GM23248 (cell line): Measurements from ENCODE around the gene ACTA2. TPM values are rescaled to one million over a fixed set of nuclear protein-coding genes. Genes with fewer than 3 reads are reported as not detected.

Experiments used
- DNase-seq: peaks from one replicate; pipeline ENCODE4 v3.0.0-alpha.2; 2015
- H2AFZ ChIP-seq: fragments of 200-600 bp; sonication (generic); 2 replicates; pipeline ENCODE4 v1.6.1; 2016; ENCODE audit warnings: antibody characterized with exemption
- H3F3A ChIP-seq: fragments of 200-600 bp; sonication (generic); 2 replicates; pipeline ENCODE4 v1.6.1; 2016; ENCODE audit warnings: mild to moderate bottlenecking, antibody characterized with exemption, mixed run types; ENCODE audit not compliant: insufficient read depth
- H3K27ac ChIP-seq: fragments of 200-600 bp; sonication (generic); 2 replicates; pipeline ENCODE4 v1.5.1; 2016; ENCODE audit warnings: mild to moderate bottlenecking
- H3K27me3 ChIP-seq: fragments of 200-600 bp; sonication (generic); replicated peaks from 2 replicates; pipeline ENCODE4 v1.6.1; 2016; ENCODE audit warnings: mild to moderate bottlenecking; ENCODE audit not compliant: insufficient read depth
- H3K36me3 ChIP-seq: fragments of 200-600 bp; sonication (generic); 2 replicates; pipeline ENCODE4 v1.6.1; 2016; ENCODE audit warnings: low read depth, mild to moderate bottlenecking
- H3K4me1 ChIP-seq: fragments of 200-600 bp; sonication (generic); 2 replicates; pipeline ENCODE4 v1.6.1; 2016; ENCODE audit warnings: mild to moderate bottlenecking; ENCODE audit not compliant: insufficient read depth
- H3K4me2 ChIP-seq: fragments of 200-600 bp; sonication (generic); one replicate; pipeline ENCODE4 v1.6.1; 2016; ENCODE audit warnings: mild to moderate bottlenecking; ENCODE audit not compliant: unreplicated experiment
- H3K4me3 ChIP-seq: fragments of 200-600 bp; sonication (generic); 2 replicates; pipeline ENCODE4 v1.5.1; 2016; ENCODE audit warnings: mild to moderate bottlenecking
- H3K79me2 ChIP-seq: fragments of 200-600 bp; sonication (generic); 2 replicates; pipeline ENCODE4 v1.6.1; 2016; ENCODE audit warnings: mild to moderate bottlenecking; ENCODE audit not compliant: insufficient read depth
- H3K9ac ChIP-seq: fragments of 200-600 bp; sonication (generic); 2 replicates; pipeline ENCODE4 v1.6.1; 2016; ENCODE audit warnings: mild to moderate bottlenecking
- H3K9me2 ChIP-seq: fragments of 200-600 bp; sonication (generic); 2 replicates; pipeline ENCODE4 v1.6.1; 2016; ENCODE audit warnings: mixed run types, mild to moderate bottlenecking, moderate library complexity; ENCODE audit not compliant: insufficient read depth
- H3K9me3 ChIP-seq: fragments of 200-600 bp; sonication (generic); one replicate; pipeline ENCODE4 v1.6.1; 2017; ENCODE audit warnings: low read depth
- H4K20me1 ChIP-seq: fragments of 200-600 bp; sonication (generic); 2 replicates; pipeline ENCODE4 v1.6.0; 2016; ENCODE audit not compliant: insufficient read depth
- EZH2 ChIP-seq: fragments of 200-600 bp; sonication (generic); IDR thresholded peaks from 2 replicates; pipeline ENCODE4 v1.6.1; 2018; ENCODE audit warnings: antibody characterized with exemption, mild to moderate bottlenecking; ENCODE audit not compliant: insufficient read depth, poor library complexity, severe bottlenecking
- EZH2phosphoT487 ChIP-seq: fragments of 200-600 bp; sonication (generic); IDR thresholded peaks from 2 replicates; pipeline ENCODE4 v1.6.1; 2018; ENCODE audit warnings: antibody characterized with exemption, moderate library complexity, mild to moderate bottlenecking, low read depth; ENCODE audit not compliant: insufficient read depth
- WGBS, 2 experiments: methylation state at CpG; one replicate each; pipeline ENCODE4 v1.1.6; 2015 to 2017; ENCODE audit warnings: low lambda C conversion rate in 2 of 2, low coverage in 1 of 2; ENCODE audit errors: missing lambda C conversion rate in 2 of 2; 5-methylcytosine and 5-hydroxymethylcytosine counted together
- in situ Hi-C: fragments of 300-500 bp; cut with MboI; formaldehyde crosslinking; loops from 2 replicates; pipeline ENCODE4 v1.15.0; 2020
- polyA plus RNA-seq: library from polyadenylated mRNA; unstranded; fragments of >200 nt; fragmentation: Nextera tagmentation; extraction: Ambion mirVana; gene quantifications from 2 replicates; pipeline ENCODE4 v1.2.1, GENCODE V29; 2016
- total RNA-seq: library from RNA; depleted of rRNA; stranded (reverse); fragments of >200 nt; shearing (Covaris generic); gene quantifications from 2 replicates; pipeline ENCODE4 v1.2.3, GENCODE V29; 2014

Gene ACTA2
- total and polyA plus RNA-seq, 2 experiments from 2014 or later: 161 to 249 TPM

- peaks cover 19% of the 10 kb centered on the region for H3F3A ChIP-seq
- no peak overlapping the region for H3K4me2 ChIP-seq
- H3K79me2 ChIP-seq: peaks cover 100% of the 10 kb centered on the region
- H3K4me1 ChIP-seq: peaks cover 60% of the 10 kb centered on the region
- no peak for TF ChIP-seq EZH2phosphoT487
- TF ChIP-seq EZH2: no peak
- H3K27ac ChIP-seq: no peak overlapping the region
- H3K9me2 ChIP-seq: no peaks in the 10 kb centered on the region
- H2AFZ ChIP-seq: no peak overlapping the region
- H3K9ac ChIP-seq: no peak overlapping the region
- H4K20me1 ChIP-seq: no peaks in the 10 kb centered on the region
- DNase-seq: no peak
- no peaks in the 10 kb centered on the region for H3K27me3 ChIP-seq
- no peaks in the 10 kb centered on the region for H3K36me3 ChIP-seq
- 100% methylated on average over 1 of the region's 1 CpG for WGBS, 2 experiments
- H3K9me3 ChIP-seq: no peaks in the 10 kb centered on the region
- in situ Hi-C loops: no loop called here
- H3K4me3 ChIP-seq: no peak overlapping the region
Measured at GRCh38 chr10:88996927-88997326, 44.4 kb upstream of the ACTA2 start.

- H3K27ac ChIP-seq: no peak overlapping the region
- DNase-seq: no peak
- H3K27me3 ChIP-seq: no peaks in the 10 kb centered on the region
- peaks cover 93% of the 10 kb centered on the region for H3K79me2 ChIP-seq
- peaks cover 44% of the 10 kb centered on the region for H3K4me1 ChIP-seq
- H3K9ac ChIP-seq: no peak overlapping the region
- H3K36me3 ChIP-seq: no peaks in the 10 kb centered on the region
- H3K4me3 ChIP-seq: no peak overlapping the region
- H4K20me1 ChIP-seq: no peaks in the 10 kb centered on the region
- no peak overlapping the region for H2AFZ ChIP-seq
- no peaks in the 10 kb centered on the region for H3K9me3 ChIP-seq
- WGBS, 2 experiments: 96% methylated on average over 7 of the region's 7 CpGs
- H3K9me2 ChIP-seq: no peaks in the 10 kb centered on the region
- H3K4me2 ChIP-seq: peak overlapping the region; percentile 15
- in situ Hi-C loops: no loop called here
- peaks cover 29% of the 10 kb centered on the region for H3F3A ChIP-seq
- no peak for TF ChIP-seq EZH2phosphoT487
- no peak for TF ChIP-seq EZH2
Measured at GRCh38 chr10:88995156-88995876, 42.7 kb upstream of the ACTA2 start.

DNA sequence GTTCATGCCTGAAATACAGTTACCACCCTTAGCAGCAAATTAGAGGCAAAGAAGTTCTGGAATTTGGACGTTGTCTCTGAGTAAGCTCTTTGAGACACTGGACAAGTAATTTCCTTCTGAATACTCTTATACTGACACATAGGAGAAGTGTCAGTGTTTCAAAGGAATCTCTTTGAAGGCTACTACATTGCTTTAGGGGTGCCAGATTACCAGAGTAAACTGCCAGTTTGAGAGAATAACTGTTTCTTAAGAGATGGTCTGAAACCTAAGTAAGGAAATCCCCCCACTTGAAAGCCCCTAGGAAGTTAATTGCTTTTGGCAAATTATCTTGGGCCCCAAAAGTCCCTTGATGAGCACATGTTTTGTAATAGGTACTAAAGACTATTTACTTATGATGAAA is 41.4 kb upstream of the ACTA2 start:
- DNase-seq: peak; percentile 77
- Histone ChIP-seq H3K9me2 (no peaks in the 10 kb centered on the region), H3K9me3 (no peaks in the 10 kb centered on the region), H2AFZ (no peak overlapping the region), H3K9ac (peak overlapping the region; percentile 91), H3K79me2 (peaks cover 88% of the 10 kb centered on the region), H3K4me2 (peak overlapping the region; percentile 99), H3F3A (peaks cover 35% of the 10 kb centered on the region), H3K4me3 (peak overlapping the region; percentile 90), H3K27me3 (no peaks in the 10 kb centered on the region), H3K27ac (peak overlapping the region; percentile 47), H3K4me1 (peaks cover 38% of the 10 kb centered on the region), H3K36me3 (no peaks in the 10 kb centered on the region), H4K20me1 (no peaks in the 10 kb centered on the region)
- WGBS, 2 experiments: 0% methylated on average over 1 of the region's 1 CpG
- TF ChIP-seq EZH2: no peak
- no peak for TF ChIP-seq EZH2phosphoT487
- in situ Hi-C loops: no loop called here

DNA sequence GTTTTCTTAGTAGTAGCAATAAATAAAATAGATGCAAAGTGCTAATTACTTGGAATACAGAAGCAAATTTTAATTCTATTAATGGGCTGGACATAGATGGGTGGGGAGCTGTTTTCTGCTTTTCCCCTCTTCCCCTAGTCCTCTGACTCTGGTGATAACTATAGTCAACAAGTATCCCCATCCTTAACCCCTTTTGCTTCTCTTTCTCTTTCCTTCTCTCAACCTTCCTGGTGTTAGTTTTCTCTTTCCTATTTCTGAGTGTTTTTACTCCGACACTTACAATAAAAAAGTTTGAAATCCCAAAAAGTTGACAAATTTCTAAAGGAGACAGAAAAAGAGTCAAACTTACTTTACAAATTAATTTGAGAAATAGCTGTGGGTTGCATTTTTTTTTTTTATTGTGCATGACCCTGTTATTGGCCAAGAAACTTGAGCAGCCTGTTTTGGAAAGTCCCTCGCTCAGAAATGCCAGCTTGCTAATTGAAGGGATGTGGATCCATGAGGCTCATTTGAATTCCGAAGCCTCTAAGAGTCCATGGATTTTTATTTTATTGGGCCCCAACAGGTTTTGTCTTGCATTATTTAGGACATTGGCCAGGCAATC is 40.5 kb upstream of the ACTA2 start:
- peak overlapping the region; percentile 47 for H3K27ac ChIP-seq

More for the DNA sequence above, 40.5 kb upstream of the ACTA2 start:
- no peaks in the 10 kb centered on the region for H3K36me3 ChIP-seq
- H4K20me1 ChIP-seq: no peaks in the 10 kb centered on the region
- H3K9me2 ChIP-seq: no peaks in the 10 kb centered on the region
- H3K4me2 ChIP-seq: peak overlapping the region; percentile 99
- WGBS, 2 experiments: 0 to 8% methylated on average over 3 of the region's 3 CpGs
- in situ Hi-C loops: no loop called here
- H2AFZ ChIP-seq: no peak overlapping the region
- peak; percentile 64 for DNase-seq
- H3K9me3 ChIP-seq: no peaks in the 10 kb centered on the region
- peak overlapping the region; percentile 90 for H3K4me3 ChIP-seq
- H3F3A ChIP-seq: peaks cover 35% of the 10 kb centered on the region
- peaks cover 88% of the 10 kb centered on the region for H3K79me2 ChIP-seq
- no peaks in the 10 kb centered on the region for H3K27me3 ChIP-seq
- H3K4me1 ChIP-seq: peaks cover 46% of the 10 kb centered on the region
- TF ChIP-seq EZH2: no peak
- TF ChIP-seq EZH2phosphoT487: no peak
- peak overlapping the region; percentile 91 for H3K9ac ChIP-seq
